Measurements from ENCODE around the gene DNAJC16. TPM values are rescaled to one million over a fixed set of nuclear protein-coding genes. Genes with fewer than 3 reads are reported as not detected.

Gene DNAJC16
- total and polyA plus RNA-seq, 2 of the 13 experiments (the other 11 are each of a cell fraction or from before 2014, with no cell fraction given) = 11.4 to 15.4 TPM

DNA sequence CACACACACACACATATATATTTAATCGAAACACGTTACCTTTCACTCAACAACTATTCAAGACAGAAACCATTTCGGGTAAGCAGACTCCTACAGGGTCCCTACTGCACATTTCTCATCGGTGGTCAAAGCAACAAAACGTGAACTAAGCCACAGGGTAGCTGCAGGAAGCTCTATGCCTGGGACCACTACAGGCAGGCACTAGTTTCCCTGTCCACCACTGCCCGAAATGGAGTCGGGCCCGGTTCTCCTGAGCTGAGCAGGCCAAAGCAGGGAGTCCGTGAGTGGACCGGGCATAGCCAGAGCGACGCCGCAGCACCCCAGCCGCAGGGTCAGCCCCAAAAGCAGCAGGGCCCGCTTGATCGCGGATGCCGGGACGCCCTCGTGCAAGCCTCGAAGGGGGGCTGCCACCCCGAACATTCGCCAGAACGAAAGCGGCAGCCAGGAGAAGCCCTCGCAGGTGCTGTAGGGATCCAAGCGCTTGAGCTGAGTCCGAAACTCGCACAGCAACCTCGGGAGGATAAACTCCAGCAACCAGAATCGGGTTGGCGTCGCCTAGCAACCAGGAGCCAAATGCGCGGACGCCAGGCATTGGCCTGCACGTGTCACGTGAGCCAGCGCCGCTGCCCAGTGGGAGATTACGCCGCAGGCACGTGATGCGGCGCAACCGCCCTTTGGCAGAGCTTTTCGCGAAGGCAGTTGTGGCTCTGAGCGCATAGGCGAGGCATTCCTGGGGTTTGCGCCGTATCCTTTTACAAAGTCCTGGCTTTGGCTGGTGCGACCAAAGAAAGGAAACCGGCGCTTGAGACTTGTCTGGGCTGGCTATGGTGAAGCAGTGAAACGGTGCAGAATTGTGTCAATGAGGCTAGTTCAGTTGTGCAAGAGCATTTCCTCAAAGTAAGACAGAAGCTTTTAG lies 76.7 kb downstream of the DNAJC16 start (continued):
- TF ChIP-seq, protein P1, sequence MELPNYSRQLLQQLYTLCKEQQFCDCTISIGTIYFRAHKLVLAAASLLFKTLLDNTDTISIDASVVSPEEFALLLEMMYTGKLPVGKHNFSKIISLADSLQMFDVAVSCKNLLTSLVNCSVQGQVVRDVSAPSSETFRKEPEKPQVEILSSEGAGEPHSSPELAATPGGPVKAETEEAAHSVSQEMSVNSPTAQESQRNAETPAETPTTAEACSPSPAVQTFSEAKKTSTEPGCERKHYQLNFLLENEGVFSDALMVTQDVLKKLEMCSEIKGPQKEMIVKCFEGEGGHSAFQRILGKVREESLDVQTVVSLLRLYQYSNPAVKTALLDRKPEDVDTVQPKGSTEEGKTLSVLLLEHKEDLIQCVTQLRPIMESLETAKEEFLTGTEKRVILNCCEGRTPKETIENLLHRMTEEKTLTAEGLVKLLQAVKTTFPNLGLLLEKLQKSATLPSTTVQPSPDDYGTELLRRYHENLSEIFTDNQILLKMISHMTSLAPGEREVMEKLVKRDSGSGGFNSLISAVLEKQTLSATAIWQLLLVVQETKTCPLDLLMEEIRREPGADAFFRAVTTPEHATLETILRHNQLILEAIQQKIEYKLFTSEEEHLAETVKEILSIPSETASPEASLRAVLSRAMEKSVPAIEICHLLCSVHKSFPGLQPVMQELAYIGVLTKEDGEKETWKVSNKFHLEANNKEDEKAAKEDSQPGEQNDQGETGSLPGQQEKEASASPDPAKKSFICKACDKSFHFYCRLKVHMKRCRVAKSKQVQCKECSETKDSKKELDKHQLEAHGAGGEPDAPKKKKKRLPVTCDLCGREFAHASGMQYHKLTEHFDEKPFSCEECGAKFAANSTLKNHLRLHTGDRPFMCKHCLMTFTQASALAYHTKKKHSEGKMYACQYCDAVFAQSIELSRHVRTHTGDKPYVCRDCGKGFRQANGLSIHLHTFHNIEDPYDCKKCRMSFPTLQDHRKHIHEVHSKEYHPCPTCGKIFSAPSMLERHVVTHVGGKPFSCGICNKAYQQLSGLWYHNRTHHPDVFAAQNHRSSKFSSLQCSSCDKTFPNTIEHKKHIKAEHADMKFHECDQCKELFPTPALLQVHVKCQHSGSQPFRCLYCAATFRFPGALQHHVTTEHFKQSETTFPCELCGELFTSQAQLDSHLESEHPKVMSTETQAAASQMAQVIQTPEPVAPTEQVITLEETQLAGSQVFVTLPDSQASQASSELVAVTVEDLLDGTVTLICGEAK (IDR thresholded peaks at IDR 0.05) = no peak
- TF ChIP-seq, protein P1 (CRISPR knock-in tag; IDR thresholded peaks at IDR 0.05) = peak; percentile 78
- TF ChIP-seq ZSCAN31 (CRISPR knock-in tag; IDR thresholded peaks at IDR 0.05; ENCODE audit: low read depth) (peak; percentile 62), NBN (conservative IDR thresholded peaks at IDR 0.05) (no peak), SKI (IDR thresholded peaks at IDR 0.05; ENCODE audit: partially characterized antibody) (peak; percentile 13), ADNP (CRISPR knock-in tag; IDR thresholded peaks at IDR 0.05) (no peak), GABPB1 (CRISPR knock-in tag; IDR thresholded peaks at IDR 0.05) (peak; percentile 73; the same call in 1 of the 2 replicates), ZFX (CRISPR knock-in tag; IDR thresholded peaks at IDR 0.05; ENCODE audit: low read depth) (peak; percentile 56; the same call in 1 of the 2 replicates), NFIB (CRISPR knock-in tag; IDR thresholded peaks at IDR 0.05; ENCODE audit: borderline replicate concordance) (no peak), ZSCAN21 (CRISPR knock-in tag; IDR thresholded peaks at IDR 0.05; ENCODE audit: borderline replicate concordance) (no peak; the same call in 1 of the 2 replicates), SP4 (CRISPR knock-in tag; IDR thresholded peaks at IDR 0.05) (peak; percentile 44), MIER2 (CRISPR knock-in tag; IDR thresholded peaks at IDR 0.05) (0 out of 2 replicates have a peak, but pooled peaks have one; percentile 45), ZNF850 (CRISPR knock-in tag; conservative IDR thresholded peaks at IDR 0.05) (no peak), ZKSCAN1 (IDR thresholded peaks at IDR 0.05; ENCODE audit: low read length) (no peak), SRY (CRISPR knock-in tag; IDR thresholded peaks at IDR 0.05) (peak; percentile 91), MTF2 (CRISPR knock-in tag; IDR thresholded peaks at IDR 0.05; ENCODE audit: borderline replicate concordance) (no peak; the same call in 1 of the 2 replicates), NR2F2 (IDR thresholded peaks at IDR 0.05; ENCODE audit: borderline replicate concordance, low read depth) (no peak), SMYD3 (CRISPR knock-in tag; IDR thresholded peaks at IDR 0.05) (peak; percentile 89; the same call in 1 of the 2 replicates), NFYB (CRISPR knock-in tag; IDR thresholded peaks at IDR 0.05) (peak; percentile 99), TP53 (CRISPR knock-in tag; conservative IDR thresholded peaks at IDR 0.05) (no peak), PRMT3 (CRISPR knock-in tag; IDR thresholded peaks at IDR 0.05; ENCODE audit: borderline replicate concordance, low read depth) (peak; percentile 96), FOXC1 (CRISPR knock-in tag; IDR thresholded peaks at IDR 0.05; ENCODE audit: borderline replicate concordance) (peak; percentile 91; the same call in 1 of the 2 replicates), ZNF530 (CRISPR knock-in tag; IDR thresholded peaks at IDR 0.05; ENCODE audit: low read depth) (no peak)

Measured in HepG2 (cell line).